ENCODE data around the gene SNX25. TPM values are rescaled to one million over a fixed set of nuclear protein-coding genes. Genes with fewer than 3 reads are reported as not detected.

Gene SNX25
- total and polyA plus RNA-seq, 2 donors (not counting 1 experiment from before 2014, with no cell fraction given): 12.0 to 77.6 TPM

DNA sequence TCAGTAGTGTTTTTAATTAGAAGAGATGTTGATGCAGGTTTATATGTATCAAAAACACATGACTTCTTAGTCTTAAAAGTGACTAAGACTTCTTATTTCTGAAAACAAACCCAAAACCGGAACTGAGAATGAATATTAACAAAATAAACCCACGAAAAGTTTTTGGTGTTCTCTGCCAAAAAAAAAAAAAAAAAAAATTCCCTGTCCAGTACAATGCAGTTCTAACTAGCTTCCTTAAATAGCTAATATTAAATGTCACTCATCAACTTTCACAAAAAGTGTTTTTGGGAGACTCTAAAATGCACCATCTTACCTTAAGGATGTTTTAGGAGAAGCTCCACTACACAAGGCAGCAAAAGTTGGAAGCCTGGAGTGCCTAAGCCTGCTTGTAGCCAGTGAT is 189.2 kb downstream of the SNX25 start:
- no peak overlapping the region for H2AFZ ChIP-seq (ENCODE audit: insufficient read depth, low read depth, low read length, poor library complexity, severe bottlenecking)
- no CpG with 5 or more reads among the region's 2 CpGs for WGBS (ENCODE audit: insufficient coverage)
- no peaks in the 10 kb centered on the region for H3K79me2 ChIP-seq (ENCODE audit: control insufficient read depth, insufficient read depth, low read length)
- H3K36me3 ChIP-seq (replicated peaks in 1 of 2; ENCODE audit: control extremely low read depth in 1 of 2, control insufficient read depth in 1 of 2, extremely low read depth in 1 of 2, insufficient read depth in 2 of 2, low read length in 1 of 2): peaks cover 0 to 13% of the 10 kb centered on the region in 2 experiments
- CTCF ChIA-PET: interaction anchor here (0.6 to 1.7 kb wide), 3 partner anchors 10 to 175 kb away, joined by 3 to 6 read pairs (median 4); partner anchors contain the start of gene UFSP2
- Mint-ChIP-seq H3K4me1 (peaks cover 38% of the 10 kb centered on the region), H3K4me3 (peak overlapping the region; percentile 56), H3K27me3 (no peaks in the 10 kb centered on the region), H3K9me3 (ENCODE audit: insufficient read depth) (no peaks in the 10 kb centered on the region), H3K27ac (peak overlapping the region; percentile 50)
- H4K20me1 ChIP-seq (ENCODE audit: control insufficient read depth, insufficient read depth, low read length, poor library complexity, severe bottlenecking): no peaks in the 10 kb centered on the region
- peak overlapping the region; percentile 9 for H3K4me2 ChIP-seq (replicated peaks; ENCODE audit: low read depth, low read length, poor library complexity, severe bottlenecking)
- no peaks in the 10 kb centered on the region for H3K9me3 ChIP-seq (ENCODE audit: control extremely low read depth in 1 of 3, control insufficient read depth in 2 of 3, insufficient read depth in 1 of 3, low read length in 2 of 3)
- ATAC-seq (ENCODE audit: low read depth): no peak
- intact Hi-C loops (cut with micrococcal nuclease): loop anchor here (5.0 to 10.0 kb wide), 4 partner anchors 571 to 1891 kb away; partner anchors contain the start of genes ACSL1, CYP4V2 and ING2
- H3K4me1 ChIP-seq (ENCODE audit: control insufficient read depth in 2 of 2, insufficient read depth in 2 of 2, low read length in 2 of 2): peaks cover 19 to 20% of the 10 kb centered on the region in 2 donors
- peak; percentile 30 for DNase-seq
- peak overlapping the region in 1 of 2 donors; percentile 23 for H3K27ac ChIP-seq (ENCODE audit: low read length in 2 of 2)
- POLR2A ChIA-PET: interaction anchor here (1.4 kb wide), 1 partner anchor 27 kb away, joined by 8 read pairs; the partner anchor contains the start of gene UFSP2
- no peaks in the 10 kb centered on the region for H3K27me3 ChIP-seq (replicated peaks in 1 of 4; ENCODE audit: control extremely low read depth in 1 of 4, control insufficient read depth in 3 of 4, insufficient read depth in 4 of 4, low read length in 3 of 4)
- no peak overlapping the region for H3K9ac ChIP-seq (ENCODE audit: low read length)
- H3K4me3 ChIP-seq (ENCODE audit: control extremely low read depth in 1 of 5, extremely low read depth in 1 of 5, insufficient read depth in 1 of 5, low read depth in 2 of 5, low read length in 4 of 5): no peak overlapping the region
- TF ChIP-seq, protein P1, sequence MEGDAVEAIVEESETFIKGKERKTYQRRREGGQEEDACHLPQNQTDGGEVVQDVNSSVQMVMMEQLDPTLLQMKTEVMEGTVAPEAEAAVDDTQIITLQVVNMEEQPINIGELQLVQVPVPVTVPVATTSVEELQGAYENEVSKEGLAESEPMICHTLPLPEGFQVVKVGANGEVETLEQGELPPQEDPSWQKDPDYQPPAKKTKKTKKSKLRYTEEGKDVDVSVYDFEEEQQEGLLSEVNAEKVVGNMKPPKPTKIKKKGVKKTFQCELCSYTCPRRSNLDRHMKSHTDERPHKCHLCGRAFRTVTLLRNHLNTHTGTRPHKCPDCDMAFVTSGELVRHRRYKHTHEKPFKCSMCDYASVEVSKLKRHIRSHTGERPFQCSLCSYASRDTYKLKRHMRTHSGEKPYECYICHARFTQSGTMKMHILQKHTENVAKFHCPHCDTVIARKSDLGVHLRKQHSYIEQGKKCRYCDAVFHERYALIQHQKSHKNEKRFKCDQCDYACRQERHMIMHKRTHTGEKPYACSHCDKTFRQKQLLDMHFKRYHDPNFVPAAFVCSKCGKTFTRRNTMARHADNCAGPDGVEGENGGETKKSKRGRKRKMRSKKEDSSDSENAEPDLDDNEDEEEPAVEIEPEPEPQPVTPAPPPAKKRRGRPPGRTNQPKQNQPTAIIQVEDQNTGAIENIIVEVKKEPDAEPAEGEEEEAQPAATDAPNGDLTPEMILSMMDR (IDR thresholded peaks at IDR 0.05): no peak
- TF ChIP-seq EZH2 (IDR thresholded peaks at IDR 0.05; ENCODE audit: borderline replicate concordance, insufficient read depth, low read depth, low read length, poor library complexity, severe bottlenecking): no peak

DNA sequence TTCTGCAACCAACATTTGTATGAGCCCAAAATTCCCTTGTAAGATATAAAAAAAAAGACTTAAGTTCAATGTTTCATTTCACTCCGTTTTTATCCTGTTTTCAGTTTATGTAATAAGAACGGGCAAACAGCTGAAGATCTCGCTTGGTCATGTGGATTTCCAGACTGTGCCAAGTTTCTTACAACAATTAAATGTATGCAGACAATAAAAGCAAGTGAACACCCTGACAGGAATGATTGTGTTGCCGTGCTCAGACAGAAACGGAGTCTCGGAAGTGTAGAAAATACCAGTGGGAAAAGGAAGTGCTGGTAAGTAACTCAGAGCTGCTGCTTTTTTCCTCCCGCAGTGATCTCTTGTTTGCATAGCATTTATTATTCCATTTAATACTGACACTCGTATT is 190.1 kb downstream of the SNX25 start:
- Mint-ChIP-seq H3K4me3 (no peak overlapping the region), H3K9me3 (ENCODE audit: insufficient read depth) (no peaks in the 10 kb centered on the region), H3K27me3 (no peaks in the 10 kb centered on the region), H3K4me1 (peaks cover 33% of the 10 kb centered on the region), H3K27ac (no peak overlapping the region)
- TF ChIP-seq, protein P1 (IDR thresholded peaks at IDR 0.05): no peak
- no peak for TF ChIP-seq EZH2 (IDR thresholded peaks at IDR 0.05; ENCODE audit: borderline replicate concordance, insufficient read depth, low read depth, low read length, poor library complexity, severe bottlenecking)
- no peaks in the 10 kb centered on the region for H3K79me2 ChIP-seq (ENCODE audit: control insufficient read depth, insufficient read depth, low read length)
- peaks cover 19% of the 10 kb centered on the region in 2 donors for H3K4me1 ChIP-seq (ENCODE audit: control insufficient read depth in 2 of 2, insufficient read depth in 2 of 2, low read length in 2 of 2)
- H3K4me2 ChIP-seq (replicated peaks; ENCODE audit: low read depth, low read length, poor library complexity, severe bottlenecking): no peak overlapping the region
- H2AFZ ChIP-seq (ENCODE audit: insufficient read depth, low read depth, low read length, poor library complexity, severe bottlenecking): no peak overlapping the region
- no peak overlapping the region for H3K27ac ChIP-seq (ENCODE audit: low read length in 2 of 2)
- H3K36me3 ChIP-seq (replicated peaks in 1 of 2; ENCODE audit: control extremely low read depth in 1 of 2, control insufficient read depth in 1 of 2, extremely low read depth in 1 of 2, insufficient read depth in 2 of 2, low read length in 1 of 2): peaks cover 0 to 13% of the 10 kb centered on the region in 2 experiments
- WGBS (ENCODE audit: insufficient coverage): no CpG with 5 or more reads among the region's 8 CpGs
- intact Hi-C loops (cut with micrococcal nuclease): loop anchor here (5.0 to 10.0 kb wide), 4 partner anchors 572 to 1892 kb away; partner anchors contain the start of genes ACSL1, CYP4V2 and ING2
- H4K20me1 ChIP-seq (ENCODE audit: control insufficient read depth, insufficient read depth, low read length, poor library complexity, severe bottlenecking): no peaks in the 10 kb centered on the region
- no peak overlapping the region for H3K4me3 ChIP-seq (ENCODE audit: control extremely low read depth in 1 of 5, extremely low read depth in 1 of 5, insufficient read depth in 1 of 5, low read depth in 2 of 5, low read length in 4 of 5)
- ChIA-PET CTCF (interaction anchor here (0.6 to 1.7 kb wide), 2 partner anchors 26 to 176 kb away, joined by 3 to 6 read pairs; partner anchors contain the start of gene UFSP2), POLR2A (no interaction called here)
- H3K9ac ChIP-seq (ENCODE audit: low read length): no peak overlapping the region
- DNase-seq: no peak
- ATAC-seq (ENCODE audit: low read depth): no peak
- no peaks in the 10 kb centered on the region for H3K9me3 ChIP-seq (ENCODE audit: control extremely low read depth in 1 of 3, control insufficient read depth in 2 of 3, insufficient read depth in 1 of 3, low read length in 2 of 3)
- no peaks in the 10 kb centered on the region for H3K27me3 ChIP-seq (replicated peaks in 1 of 4; ENCODE audit: control extremely low read depth in 1 of 4, control insufficient read depth in 3 of 4, insufficient read depth in 4 of 4, low read length in 3 of 4)

Measured in B cell (primary cell).